ENCODE results near the gene PDK2. TPM values are rescaled to one million over a fixed set of nuclear protein-coding genes. Genes with fewer than 3 reads are reported as not detected.

PDK2 gene
- total RNA-seq, 1 experiment from 2014 or later, result 31.9 TPM

GRCh38 chr17:50103252-50103651 lies 8.1 kb downstream of the PDK2 start:
- Histone ChIP-seq H2AFZ (ENCODE audit: low read length) (no peak overlapping the region), H4K20me1 (ENCODE audit: low read length) (no peaks in the 10 kb centered on the region), H3K79me2 (ENCODE audit: low read length) (no peaks in the 10 kb centered on the region), H3K9ac (ENCODE audit: low read length) (no peak overlapping the region), H3K9me3 (ENCODE audit: low read length) (no peaks in the 10 kb centered on the region), H3K27ac (ENCODE audit: low read length) (no peak overlapping the region), H3K4me3 (ENCODE audit: low read length) (no peak overlapping the region), H3K27me3 (ENCODE audit: low read length) (no peaks in the 10 kb centered on the region), H3K4me1 (ENCODE audit: insufficient read depth, low read length) (peaks cover 15% of the 10 kb centered on the region; the same call in 1 of the 2 replicates), H3K9me2 (replicated peaks; ENCODE audit: low read length) (no peaks in the 10 kb centered on the region), H3F3A (ENCODE audit: low read length, unreplicated experiment) (no peaks in the 10 kb centered on the region), H3K36me3 (ENCODE audit: low read depth, low read length) (no peaks in the 10 kb centered on the region; the same call in 1 of the 2 replicates), H3K4me2 (ENCODE audit: low read length) (no peak overlapping the region)
- ChIA-PET CTCF (no interaction called here), POLR2A (ENCODE audit: unreplicated experiment) (no interaction called here)
- no TSS peak for BruUV-seq (replicated peaks)
- no peak for TF ChIP-seq EZH2phosphoT487 (IDR thresholded peaks at IDR 0.05; ENCODE audit: borderline replicate concordance, low read length)
- TF ChIP-seq CTCF (conservative IDR thresholded peaks at IDR 0.05; ENCODE audit: low read depth, low read length), result no peak
- no peak for TF ChIP-seq EZH2 (IDR thresholded peaks at IDR 0.05; ENCODE audit: low read length, unreplicated experiment)
- intact Hi-C loops (cut with micrococcal nuclease), result no loop called here
- DNase-seq (no peak), ATAC-seq (no peak)

DNA sequence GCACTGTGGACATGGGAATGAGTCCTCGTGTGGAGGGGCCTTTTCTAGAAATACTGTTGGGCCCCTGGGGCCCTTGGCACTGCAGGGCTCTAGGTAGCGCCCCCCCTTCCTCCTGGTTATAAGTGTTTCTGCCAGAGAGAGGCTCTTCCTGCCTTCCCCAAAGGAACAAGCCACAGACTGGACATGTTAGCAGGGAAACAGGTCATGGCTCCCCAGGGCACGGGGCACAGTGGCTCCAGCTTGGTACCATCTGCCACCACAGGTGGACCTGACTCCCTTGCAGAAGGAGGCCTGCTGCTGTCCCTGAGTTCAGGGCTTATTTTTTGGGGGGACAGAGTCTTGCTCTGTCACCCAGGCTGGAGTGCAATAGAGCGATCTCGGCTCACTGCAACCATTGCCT lies 8.8 kb downstream of the PDK2 start:
- intact Hi-C loops (cut with micrococcal nuclease), result no loop called here
- H3K27ac ChIP-seq (ENCODE audit: low read length), result no peak overlapping the region
- POLR2A ChIA-PET (ENCODE audit: unreplicated experiment), result no interaction called here
- H3K9me2 ChIP-seq (replicated peaks; ENCODE audit: low read length), result no peaks in the 10 kb centered on the region
- H3K4me3 ChIP-seq (ENCODE audit: low read length), result no peak overlapping the region
- H3K27me3 ChIP-seq (ENCODE audit: low read length), result no peaks in the 10 kb centered on the region
- H2AFZ ChIP-seq (ENCODE audit: low read length), result no peak overlapping the region
- H3F3A ChIP-seq (ENCODE audit: low read length, unreplicated experiment), result no peaks in the 10 kb centered on the region
- DNase-seq (no peak), ATAC-seq (no peak)
- no peak for TF ChIP-seq EZH2 (IDR thresholded peaks at IDR 0.05; ENCODE audit: low read length, unreplicated experiment)
- TF ChIP-seq CTCF (conservative IDR thresholded peaks at IDR 0.05; ENCODE audit: low read depth, low read length), result no peak
- no peak for TF ChIP-seq EZH2phosphoT487 (IDR thresholded peaks at IDR 0.05; ENCODE audit: borderline replicate concordance, low read length)
- no peaks in the 10 kb centered on the region for H3K9me3 ChIP-seq (ENCODE audit: low read length)
- no peak overlapping the region for H3K9ac ChIP-seq (ENCODE audit: low read length)
- peaks cover 15% of the 10 kb centered on the region; the same call in 1 of the 2 replicates for H3K4me1 ChIP-seq (ENCODE audit: insufficient read depth, low read length)
- CTCF ChIA-PET, result interaction anchor here (0.6 kb wide), 1 partner anchor 40 kb away, joined by 3 read pairs; no protein-coding TSS in a partner anchor
- no peaks in the 10 kb centered on the region for H4K20me1 ChIP-seq (ENCODE audit: low read length)
- BruUV-seq (replicated peaks), result no TSS peak
- H3K36me3 ChIP-seq (ENCODE audit: low read depth, low read length), result no peaks in the 10 kb centered on the region
- no peaks in the 10 kb centered on the region for H3K79me2 ChIP-seq (ENCODE audit: low read length)
- no peak overlapping the region for H3K4me2 ChIP-seq (ENCODE audit: low read length)

DNA sequence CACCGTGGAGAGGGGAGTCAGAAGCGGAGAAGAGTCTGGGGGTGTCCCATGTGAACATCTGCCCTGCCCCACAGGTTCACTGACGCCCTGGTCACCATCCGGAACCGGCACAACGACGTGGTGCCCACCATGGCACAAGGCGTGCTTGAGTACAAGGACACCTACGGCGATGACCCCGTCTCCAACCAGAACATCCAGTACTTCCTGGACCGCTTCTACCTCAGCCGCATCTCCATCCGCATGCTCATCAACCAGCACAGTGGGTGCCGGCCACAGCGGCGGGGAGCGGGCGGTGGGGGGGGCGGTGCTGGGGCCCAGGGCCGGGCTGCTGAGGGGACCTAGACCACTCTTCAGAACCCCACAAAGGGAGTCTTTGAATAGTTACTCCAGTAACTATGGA lies 10.7 kb downstream of the PDK2 start:
- ChIA-PET CTCF (no interaction called here), POLR2A (ENCODE audit: unreplicated experiment) (no interaction called here)
- H3K4me1 ChIP-seq (ENCODE audit: insufficient read depth, low read length), result peaks cover 15% of the 10 kb centered on the region; the same call in 1 of the 2 replicates
- no peak overlapping the region for H3K9ac ChIP-seq (ENCODE audit: low read length)
- H3K27me3 ChIP-seq (ENCODE audit: low read length), result no peaks in the 10 kb centered on the region
- no peak overlapping the region for H3K4me3 ChIP-seq (ENCODE audit: low read length)
- intact Hi-C loops (cut with micrococcal nuclease), result no loop called here
- no peaks in the 10 kb centered on the region for H3K9me2 ChIP-seq (replicated peaks; ENCODE audit: low read length)
- DNase-seq (no peak), ATAC-seq (no peak)
- H3K36me3 ChIP-seq (ENCODE audit: low read depth, low read length), result no peaks in the 10 kb centered on the region
- H4K20me1 ChIP-seq (ENCODE audit: low read length), result no peaks in the 10 kb centered on the region
- no peaks in the 10 kb centered on the region for H3K9me3 ChIP-seq (ENCODE audit: low read length)
- H3K4me2 ChIP-seq (ENCODE audit: low read length), result no peak overlapping the region
- BruUV-seq (replicated peaks), result no TSS peak
- H3F3A ChIP-seq (ENCODE audit: low read length, unreplicated experiment), result no peaks in the 10 kb centered on the region
- no peak overlapping the region for H2AFZ ChIP-seq (ENCODE audit: low read length)
- H3K79me2 ChIP-seq (ENCODE audit: low read length), result no peaks in the 10 kb centered on the region
- TF ChIP-seq EZH2 (IDR thresholded peaks at IDR 0.05; ENCODE audit: low read length, unreplicated experiment), result no peak
- TF ChIP-seq CTCF (conservative IDR thresholded peaks at IDR 0.05; ENCODE audit: low read depth, low read length), result no peak
- no peak for TF ChIP-seq EZH2phosphoT487 (IDR thresholded peaks at IDR 0.05; ENCODE audit: borderline replicate concordance, low read length)
- no peak overlapping the region for H3K27ac ChIP-seq (ENCODE audit: low read length)
